CD14-positive monocyte (primary cell): ENCODE results near the gene GALNT18. TPM values are rescaled to one million over a fixed set of nuclear protein-coding genes. Genes with fewer than 3 reads are reported as not detected.

Experiments
- DNase-seq, 3 donors: peaks; one replicate each; pipeline ENCODE4 v3.0.0-alpha.2; 2011 to 2022
- H2AFZ ChIP-seq: 2 replicates; pipeline ENCODE4 v1.6.0; 2012; ENCODE audit warnings: mild to moderate bottlenecking, low read depth, low read length, inconsistent platforms; ENCODE audit not compliant: insufficient read depth, poor library complexity, severe bottlenecking
- H3K27ac ChIP-seq, 2 donors: 1 replicate in 1 of 2; 2 replicates in 1 of 2; pipeline ENCODE4 v1.5.1; 2012 to 2013; ENCODE audit warnings: low read length in 2 of 2, control low read depth in 1 of 2, inconsistent platforms in 1 of 2, low read depth in 1 of 2, mild to moderate bottlenecking in 1 of 2
- H3K27me3 ChIP-seq, 2 donors: one replicate each; pipeline versions ENCODE4 v1.6.0 to v1.6.1; 2011 to 2013; ENCODE audit warnings: low read length in 2 of 2; ENCODE audit not compliant: control insufficient read depth in 2 of 2, insufficient read depth in 2 of 2
- H3K36me3 ChIP-seq, 2 donors: replicated peaks in 1 of 2; 1 replicate in 1 of 2; 2 replicates in 1 of 2; pipeline versions ENCODE4 v1.5.1 to v1.6.1; 2012 to 2013; ENCODE audit warnings: low read length in 2 of 2, control low read depth in 1 of 2, inconsistent platforms in 1 of 2, mild to moderate bottlenecking in 1 of 2; ENCODE audit not compliant: insufficient read depth in 2 of 2, control insufficient read depth in 1 of 2
- H3K4me1 ChIP-seq, 2 donors: 1 replicate in 1 of 2; 2 replicates in 1 of 2; pipeline versions ENCODE4 v1.5.1 to v1.6.1; 2012 to 2013; ENCODE audit warnings: low read length in 2 of 2, control low read depth in 1 of 2, inconsistent platforms in 1 of 2, mild to moderate bottlenecking in 1 of 2, moderate library complexity in 1 of 2; ENCODE audit not compliant: insufficient read depth in 2 of 2, control insufficient read depth in 1 of 2
- H3K4me2 ChIP-seq: replicated peaks from 2 replicates; pipeline ENCODE3; 2012; ENCODE audit warnings: low read length, moderate library complexity, mild to moderate bottlenecking; ENCODE audit not compliant: poor library complexity, severe bottlenecking; ENCODE audit errors: extremely low read depth
- H3K4me3 ChIP-seq, 3 experiments: fragments of 200-600 bp in 1 of 3; sonication (generic) in 1 of 3; replicated peaks in 1 of 3; 1 replicate in 2 of 3; 2 replicates in 1 of 3; pipeline ENCODE4 v1.5.1; 2011 to 2013; ENCODE audit warnings: low read length in 3 of 3, mild to moderate bottlenecking in 3 of 3, control low read depth in 2 of 3, low read depth in 2 of 3, inconsistent platforms in 1 of 3, moderate library complexity in 1 of 3
- H3K79me2 ChIP-seq: 2 replicates; pipeline ENCODE4 v1.6.0; 2012; ENCODE audit warnings: mild to moderate bottlenecking, control low read depth, inconsistent platforms, low read length, moderate library complexity; ENCODE audit not compliant: insufficient read depth
- H3K9ac ChIP-seq: 2 replicates; pipeline ENCODE4 v1.6.0; 2017; ENCODE audit warnings: low read length, mild to moderate bottlenecking; ENCODE audit not compliant: insufficient read depth, poor library complexity, severe bottlenecking
- H3K9me3 ChIP-seq, 2 donors: replicated peaks in 1 of 2; 1 replicate in 1 of 2; 2 replicates in 1 of 2; pipeline versions ENCODE4 v1.5.1 to v1.6.1; 2012 to 2013; ENCODE audit warnings: low read length in 2 of 2, control low read depth in 1 of 2; ENCODE audit not compliant: control insufficient read depth in 1 of 2, insufficient read depth in 1 of 2
- H4K20me1 ChIP-seq: 2 replicates; pipeline ENCODE4 v1.6.0; 2012; ENCODE audit warnings: mild to moderate bottlenecking, low read length, control low read depth, moderate library complexity; ENCODE audit not compliant: insufficient read depth
- H3K27ac Mint-ChIP-seq, 7 donors: one replicate each; pipeline ENCODE4 v1.8.0; 2020; ENCODE audit warnings: mild to moderate bottlenecking in 7 of 7, mixed read lengths in 7 of 7, moderate library complexity in 6 of 7, inconsistent platforms in 2 of 7
- H3K27me3 Mint-ChIP-seq, 3 donors: one replicate each; pipeline ENCODE4 v1.8.0; 2021 to 2022; ENCODE audit warnings: low read depth in 3 of 3, mild to moderate bottlenecking in 3 of 3, mixed read lengths in 3 of 3, moderate library complexity in 3 of 3, inconsistent platforms in 1 of 3
- H3K36me3 Mint-ChIP-seq, 2 donors: one replicate each; pipeline ENCODE4 v1.8.0; 2020; ENCODE audit warnings: mixed read lengths in 2 of 2, inconsistent platforms in 1 of 2, mild to moderate bottlenecking in 1 of 2
- H3K4me1 Mint-ChIP-seq: one replicate; pipeline ENCODE4 v1.8.0; 2020; ENCODE audit warnings: mild to moderate bottlenecking, mixed read lengths
- H3K4me3 Mint-ChIP-seq, 2 donors: one replicate each; pipeline ENCODE4 v1.8.0; 2020; ENCODE audit warnings: mild to moderate bottlenecking in 2 of 2, mixed read lengths in 2 of 2, moderate library complexity in 1 of 2
- H3K9me3 Mint-ChIP-seq, 7 donors: one replicate each; pipeline ENCODE4 v1.8.0; 2020 to 2022; ENCODE audit warnings: mixed read lengths in 7 of 7, mild to moderate bottlenecking in 6 of 7, moderate library complexity in 6 of 7, inconsistent platforms in 2 of 7
- CTCF ChIP-seq: fragments of 200-600 bp; IDR thresholded peaks from one replicate; pipeline ENCODE4 v1.8.0; 2022; ENCODE audit warnings: antibody characterized with exemption, mild to moderate bottlenecking
- WGBS: methylation state at CpG from one replicate; pipeline ENCODE4 v1.1.5; 2013; ENCODE audit warnings: missing lambda C conversion rate; ENCODE audit not compliant: insufficient coverage; 5-methylcytosine and 5-hydroxymethylcytosine counted together
- intact Hi-C, 2 donors: fragments of 100-400 bp; cut with micrococcal nuclease; formaldehyde crosslinking; loops; one replicate each; pipeline versions ENCODE4 v1.15.0 to v1.15.1; 2023
- polyA minus RNA-seq: library from RNA; depleted of rRNA, polyadenylated mRNA; stranded (reverse); fragments of >200 nt; gene quantifications from 2 replicates; pipeline ENCODE4 v1.2.3, GENCODE V29; 2012
- polyA plus RNA-seq, 3 donors: library from polyadenylated mRNA; depleted of rRNA in 1 of 3; unstranded in 2 of 3; stranded (reverse) in 1 of 3; fragments of 300-500 nt in 2 of 3; fragments of >200 nt in 1 of 3; fragmentation: Illumina TruSeq in 2 of 3; gene quantifications; 1 replicate in 2 of 3; 2 replicates in 1 of 3; pipeline ENCODE4 v1.2.3, GENCODE V29; 2012 to 2021
- total RNA-seq, 12 experiments: library from RNA in 1 of 12; stranded (reverse) in 1 of 12; fragments of 120-200 nt in 1 of 12; gene quantifications; one replicate each; pipeline ENCODE4 v1.2.4 and lab custom pipeline; 2013 to 2026; ENCODE audit warnings: mixed read lengths in 6 of 12, inconsistent platforms in 1 of 12

The GALNT18 gene
- total RNA-seq (2013) = 0.02 TPM
- polyA plus RNA-seq = not detected
- 0.16 TPM in 1 of 2 replicates, not detected in the other for polyA minus RNA-seq
- 0 to 2.8 (median 0.05) reads per million in 11 experiments for total RNA-seq (lab: John Stamatoyannopoulos, UW)

- TF ChIP-seq CTCF = no peak
- Histone ChIP-seq H3K4me2 (peak within 1 kb of the TSS; percentile 66), H3K4me1 (peaks cover 0 to 18% of the 10 kb centered on the region in 2 donors), H4K20me1 (no peaks in the 10 kb centered on the region), H3K27ac (no peak within 1 kb of the TSS), H2AFZ (peak within 1 kb of the TSS; percentile 41), H3K9me3 (no peaks in the 10 kb centered on the region), H3K27me3 (peaks cover 48 to 59% of the 10 kb centered on the region in 2 donors), H3K9ac (no peak within 1 kb of the TSS), H3K36me3 (no peaks in the 10 kb centered on the region), H3K79me2 (no peaks in the 10 kb centered on the region), H3K4me3 (peak within 1 kb of the TSS in 1 of 3 experiments; percentile 60)
- under 1% methylated on average over 71 of the region's 71 CpGs for WGBS
- intact Hi-C loops = no loop called here
- Mint-ChIP-seq H3K27ac (no peak within 1 kb of the TSS), H3K36me3 (no peaks in the 10 kb centered on the region), H3K27me3 (peaks cover 50 to 76% (median 54%) of the 10 kb centered on the region in 3 donors), H3K9me3 (peaks cover 0 to 3% (median 2%) of the 10 kb centered on the region in 7 donors), H3K4me3 (peak within 1 kb of the TSS; percentile 62 to 82), H3K4me1 (peaks cover 10% of the 10 kb centered on the region)
- DNase-seq = peak; percentile 10 to 39 (median 16)
Measured at GRCh38 chr11:11621573-11622339, at the start of gene GALNT18. TSS of gene GALNT18 (minus strand) at chr11:11622005.

GRCh38 chr11:11670574-11670973, 48.8 kb upstream of the GALNT18 start:
- WGBS = 94% methylated on average over 5 of the region's 5 CpGs
- Mint-ChIP-seq H3K36me3 (no peaks in the 10 kb centered on the region), H3K4me1 (no peaks in the 10 kb centered on the region), H3K27ac (no peak overlapping the region), H3K9me3 (peaks cover 0 to 2% (median 0%) of the 10 kb centered on the region in 7 donors), H3K4me3 (no peak overlapping the region), H3K27me3 (peaks cover 4 to 9% (median 9%) of the 10 kb centered on the region in 3 donors)
- H3K4me2 ChIP-seq = no peak overlapping the region
- no peaks in the 10 kb centered on the region for H3K9me3 ChIP-seq
- H2AFZ ChIP-seq = no peak overlapping the region
- H3K27ac ChIP-seq = no peak overlapping the region
- no peaks in the 10 kb centered on the region for H4K20me1 ChIP-seq
- no peaks in the 10 kb centered on the region for H3K4me1 ChIP-seq
- no peaks in the 10 kb centered on the region for H3K27me3 ChIP-seq
- H3K79me2 ChIP-seq = no peaks in the 10 kb centered on the region
- intact Hi-C loops = no loop called here
- H3K4me3 ChIP-seq = no peak overlapping the region
- H3K36me3 ChIP-seq = no peaks in the 10 kb centered on the region
- TF ChIP-seq CTCF = no peak
- no peak overlapping the region for H3K9ac ChIP-seq
- DNase-seq = no peak
